Myocyte (in vitro differentiated cells): ENCODE results near the gene ZSWIM1. TPM values are rescaled to one million over a fixed set of nuclear protein-coding genes. Genes with fewer than 3 reads are reported as not detected.
A peak's percentile ranks its signal among the peaks of the same experiment; 100 is the strongest.

Experiments used
- DNase-seq: peaks from one replicate; pipeline ENCODE4 v3.0.0-alpha.2; 2012; ENCODE audit warnings: low read depth
- polyA plus RNA-seq: library from polyadenylated mRNA; unstranded; fragments of >200 nt; gene quantifications from one replicate; pipeline ENCODE4 v1.2.1, GENCODE V29; 2012; ENCODE audit warnings: missing spikeins
- total RNA-seq: library from RNA; depleted of rRNA; stranded (reverse); fragments of >200 nt; gene quantifications from 2 replicates; pipeline ENCODE4 v1.2.3, GENCODE V29; 2014

Gene ZSWIM1
- 10.4 and 11.4 TPM in 2 replicates for total RNA-seq
- 8.7 TPM for polyA plus RNA-seq

- peak; percentile 100 for DNase-seq
These were observed at the start of gene ZSWIM1 for GRCh38 chr20:45880988-45881788. TSS of gene ZSWIM1 (plus strand) at chr20:45881227. CDS start at chr20:45882593, 1,366 bp downstream.

GRCh38 chr20:45832619-45833018, 48.4 kb upstream of the ZSWIM1 start:
- DNase-seq: no peak

- DNase-seq: peak; percentile 95
These were observed 47.8 kb upstream of the ZSWIM1 start, which contains the start of gene SNX21 for GRCh38 chr20:45833030-45833882. TSS of gene SNX21 (plus strand) at chr20:45833799. CDS start at chr20:45833920, 121 bp downstream.

GRCh38 chr20:45833883-45834796, 46.9 kb upstream of the ZSWIM1 start:
- DNase-seq: peak; percentile 84

- no peak for DNase-seq
These were observed 46.2 kb upstream of the ZSWIM1 start for GRCh38 chr20:45834797-45835161.

- no peak for DNase-seq
These were observed 45.7 kb upstream of the ZSWIM1 start for GRCh38 chr20:45835329-45835765.

- peak; percentile 83 for DNase-seq
These were observed 45.2 kb upstream of the ZSWIM1 start for GRCh38 chr20:45835825-45836224.

- no peak for DNase-seq
These were observed 44.2 kb upstream of the ZSWIM1 start for GRCh38 chr20:45836841-45837240.

- peak; percentile 38 for DNase-seq
These were observed 40.3 kb upstream of the ZSWIM1 start for GRCh38 chr20:45840700-45841198.

- DNase-seq: no peak
These were observed 39.5 kb upstream of the ZSWIM1 start for GRCh38 chr20:45841407-45842129.

- peak; percentile 54 for DNase-seq
These were observed 38.7 kb upstream of the ZSWIM1 start for GRCh38 chr20:45842169-45842812.

- DNase-seq: no peak
These were observed 37.5 kb upstream of the ZSWIM1 start for GRCh38 chr20:45843506-45843905.

- no peak for DNase-seq
These were observed 35.6 kb upstream of the ZSWIM1 start for GRCh38 chr20:45845452-45845851.

GRCh38 chr20:45848421-45848820, 32.6 kb upstream of the ZSWIM1 start:
- no peak for DNase-seq

GRCh38 chr20:45848969-45849582, 32.0 kb upstream of the ZSWIM1 start:
- no peak for DNase-seq

- no peak for DNase-seq
These were observed 30.8 kb upstream of the ZSWIM1 start for GRCh38 chr20:45850238-45850637.

- DNase-seq: no peak
These were observed 30.1 kb upstream of the ZSWIM1 start for GRCh38 chr20:45850926-45851325.

- DNase-seq: no peak
These were observed 29.5 kb upstream of the ZSWIM1 start for GRCh38 chr20:45851501-45851900.

- DNase-seq: no peak
These were observed 28.7 kb upstream of the ZSWIM1 start for GRCh38 chr20:45852326-45852725.
